HL-60 (cell line): ENCODE measurements around the gene CD4.

Experiments used
- POLR2AphosphoS5 ChIP-seq: IDR thresholded peaks from 2 replicates; pipeline ENCODE4 v1.6.1; 2012; ENCODE audit warnings: low read depth
- TF ChIP-seq, protein P1 (sequence below): IDR thresholded peaks from one replicate; pipeline ENCODE4 v1.5.1; 2011; ENCODE audit warnings: low read length, control low read depth, inconsistent platforms; ENCODE audit not compliant: insufficient read depth
- TF ChIP-seq, protein P2 (sequence below): IDR thresholded peaks from 2 replicates; pipeline ENCODE4 v1.6.1; 2012; ENCODE audit warnings: low read depth; ENCODE audit not compliant: insufficient replicate concordance

GRCh38 chr12:6778217-6778573 lies 11.1 kb upstream of the CD4 start:
- TF ChIP-seq, protein P1, sequence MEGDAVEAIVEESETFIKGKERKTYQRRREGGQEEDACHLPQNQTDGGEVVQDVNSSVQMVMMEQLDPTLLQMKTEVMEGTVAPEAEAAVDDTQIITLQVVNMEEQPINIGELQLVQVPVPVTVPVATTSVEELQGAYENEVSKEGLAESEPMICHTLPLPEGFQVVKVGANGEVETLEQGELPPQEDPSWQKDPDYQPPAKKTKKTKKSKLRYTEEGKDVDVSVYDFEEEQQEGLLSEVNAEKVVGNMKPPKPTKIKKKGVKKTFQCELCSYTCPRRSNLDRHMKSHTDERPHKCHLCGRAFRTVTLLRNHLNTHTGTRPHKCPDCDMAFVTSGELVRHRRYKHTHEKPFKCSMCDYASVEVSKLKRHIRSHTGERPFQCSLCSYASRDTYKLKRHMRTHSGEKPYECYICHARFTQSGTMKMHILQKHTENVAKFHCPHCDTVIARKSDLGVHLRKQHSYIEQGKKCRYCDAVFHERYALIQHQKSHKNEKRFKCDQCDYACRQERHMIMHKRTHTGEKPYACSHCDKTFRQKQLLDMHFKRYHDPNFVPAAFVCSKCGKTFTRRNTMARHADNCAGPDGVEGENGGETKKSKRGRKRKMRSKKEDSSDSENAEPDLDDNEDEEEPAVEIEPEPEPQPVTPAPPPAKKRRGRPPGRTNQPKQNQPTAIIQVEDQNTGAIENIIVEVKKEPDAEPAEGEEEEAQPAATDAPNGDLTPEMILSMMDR: no peak
- TF ChIP-seq, protein P2, sequence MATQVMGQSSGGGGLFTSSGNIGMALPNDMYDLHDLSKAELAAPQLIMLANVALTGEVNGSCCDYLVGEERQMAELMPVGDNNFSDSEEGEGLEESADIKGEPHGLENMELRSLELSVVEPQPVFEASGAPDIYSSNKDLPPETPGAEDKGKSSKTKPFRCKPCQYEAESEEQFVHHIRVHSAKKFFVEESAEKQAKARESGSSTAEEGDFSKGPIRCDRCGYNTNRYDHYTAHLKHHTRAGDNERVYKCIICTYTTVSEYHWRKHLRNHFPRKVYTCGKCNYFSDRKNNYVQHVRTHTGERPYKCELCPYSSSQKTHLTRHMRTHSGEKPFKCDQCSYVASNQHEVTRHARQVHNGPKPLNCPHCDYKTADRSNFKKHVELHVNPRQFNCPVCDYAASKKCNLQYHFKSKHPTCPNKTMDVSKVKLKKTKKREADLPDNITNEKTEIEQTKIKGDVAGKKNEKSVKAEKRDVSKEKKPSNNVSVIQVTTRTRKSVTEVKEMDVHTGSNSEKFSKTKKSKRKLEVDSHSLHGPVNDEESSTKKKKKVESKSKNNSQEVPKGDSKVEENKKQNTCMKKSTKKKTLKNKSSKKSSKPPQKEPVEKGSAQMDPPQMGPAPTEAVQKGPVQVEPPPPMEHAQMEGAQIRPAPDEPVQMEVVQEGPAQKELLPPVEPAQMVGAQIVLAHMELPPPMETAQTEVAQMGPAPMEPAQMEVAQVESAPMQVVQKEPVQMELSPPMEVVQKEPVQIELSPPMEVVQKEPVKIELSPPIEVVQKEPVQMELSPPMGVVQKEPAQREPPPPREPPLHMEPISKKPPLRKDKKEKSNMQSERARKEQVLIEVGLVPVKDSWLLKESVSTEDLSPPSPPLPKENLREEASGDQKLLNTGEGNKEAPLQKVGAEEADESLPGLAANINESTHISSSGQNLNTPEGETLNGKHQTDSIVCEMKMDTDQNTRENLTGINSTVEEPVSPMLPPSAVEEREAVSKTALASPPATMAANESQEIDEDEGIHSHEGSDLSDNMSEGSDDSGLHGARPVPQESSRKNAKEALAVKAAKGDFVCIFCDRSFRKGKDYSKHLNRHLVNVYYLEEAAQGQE: no peak
- no peak for TF ChIP-seq POLR2AphosphoS5
